Activated T-helper 1 cell treated with anti-CD3 and anti-CD28 coated beads, Interleukin-2, amount 50 U/mL, for 16 hours (primary cell): ENCODE data around the gene RNF144A.

ENCODE experiments used
- DNase-seq, 2 donors: peaks; one replicate each; pipeline ENCODE4 v3.0.0-alpha.2; 2020; ENCODE audit warnings: low read depth in 1 of 2, low spot score in 1 of 2

The RNF144A gene

DNA sequence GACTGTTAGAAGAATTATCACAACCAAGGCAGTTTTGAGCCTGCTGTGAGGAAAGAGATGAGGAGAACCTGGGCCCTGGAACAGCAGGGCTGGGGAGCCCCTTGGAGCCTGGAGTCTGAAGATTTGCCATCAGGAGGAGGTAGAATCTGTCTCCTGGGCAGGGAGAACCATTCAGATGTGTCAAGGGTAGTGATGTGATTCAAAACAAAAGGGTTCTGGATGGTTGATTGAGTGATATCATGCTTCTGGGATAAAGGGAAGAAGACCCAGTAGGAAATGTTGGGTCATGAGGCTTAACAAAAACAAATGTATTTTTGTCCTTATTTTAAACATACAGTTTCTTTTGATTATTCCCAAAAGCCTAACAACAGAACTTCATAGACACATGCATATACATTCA is 28.6 kb downstream of the RNF144A start:
- no peak for DNase-seq

DNA sequence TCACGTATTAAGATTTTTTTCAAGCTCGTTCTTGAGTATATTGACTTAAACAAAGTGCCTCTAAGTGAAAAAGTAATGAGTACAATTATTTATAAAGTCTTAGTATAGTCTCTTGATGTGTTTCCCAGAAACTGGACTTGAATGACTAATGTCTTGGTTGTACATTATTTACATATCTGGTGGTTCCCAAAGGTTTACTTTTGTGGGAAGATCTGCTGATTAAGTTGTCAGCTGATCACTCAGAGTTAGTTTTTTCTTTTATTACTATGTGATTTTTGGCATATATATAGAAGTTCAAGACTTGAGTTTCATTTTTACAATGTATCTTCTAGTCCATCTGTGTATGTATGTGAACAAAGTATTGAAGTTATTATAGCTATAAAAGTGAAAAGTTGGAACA is 29.5 kb downstream of the RNF144A start:
- no peak for DNase-seq

DNA sequence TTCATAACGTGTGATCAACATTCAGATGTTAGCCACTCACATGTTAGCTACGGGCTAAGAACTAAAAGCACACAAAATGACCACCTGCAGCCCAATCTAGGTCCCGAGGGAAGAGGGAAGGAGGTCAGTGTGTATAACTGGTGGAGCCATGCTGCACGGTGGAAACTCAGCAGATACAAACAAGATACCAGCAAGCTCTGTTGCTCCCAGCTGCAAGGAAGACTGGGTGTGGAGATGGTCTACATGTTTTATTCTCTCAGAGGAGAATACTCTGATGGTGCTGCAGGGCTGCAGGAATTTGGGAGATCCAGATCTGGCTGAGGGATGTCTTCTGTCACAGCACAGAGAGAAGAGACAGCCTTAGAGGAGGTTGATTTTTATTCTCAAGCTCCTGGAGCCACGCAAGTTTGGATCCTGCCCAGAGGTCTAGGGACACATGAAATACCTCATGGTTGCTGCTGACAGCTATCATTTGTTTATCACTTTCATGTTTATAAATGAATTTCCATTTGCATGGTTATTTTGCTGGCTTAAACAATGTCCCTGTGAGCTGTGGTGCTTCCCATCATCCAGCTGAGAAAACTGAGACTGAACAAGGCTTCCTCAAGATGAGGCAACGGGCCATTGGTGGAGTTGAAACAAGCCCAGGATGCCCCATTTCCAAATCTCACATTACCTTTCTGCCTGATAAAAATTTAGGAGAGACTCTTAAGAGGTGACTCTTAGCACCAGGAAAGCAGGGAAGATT is 30.9 kb downstream of the RNF144A start:
- DNase-seq, result no peak

GRCh38 chr2:6948677-6949351 is 31.6 kb downstream of the RNF144A start:
- DNase-seq, result no peak

DNA sequence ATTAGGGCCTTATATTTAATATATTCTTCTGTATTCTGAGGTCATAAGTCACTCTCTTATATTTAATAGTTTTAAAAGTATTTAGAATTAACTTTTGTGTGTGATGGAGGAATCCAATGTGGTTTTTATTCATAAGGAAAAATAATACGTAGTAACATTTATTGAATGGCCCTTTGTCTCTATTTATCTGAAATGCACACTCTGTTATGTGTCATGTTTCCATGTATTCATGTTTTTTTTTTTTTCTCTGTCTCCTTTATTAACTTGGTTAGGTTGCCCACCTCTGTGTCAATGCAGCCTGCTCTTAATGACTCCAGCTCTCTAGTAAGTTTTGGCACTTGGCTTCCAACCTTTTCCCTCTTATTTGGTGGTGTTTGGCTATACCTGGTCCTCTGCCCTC is 33.8 kb downstream of the RNF144A start:
- DNase-seq, result no peak

- no peak for DNase-seq
Measured at GRCh38 chr2:6952101-6952500, 34.9 kb downstream of the RNF144A start.

GRCh38 chr2:6954586-6954985 is 37.4 kb downstream of the RNF144A start:
- DNase-seq, result no peak

DNA sequence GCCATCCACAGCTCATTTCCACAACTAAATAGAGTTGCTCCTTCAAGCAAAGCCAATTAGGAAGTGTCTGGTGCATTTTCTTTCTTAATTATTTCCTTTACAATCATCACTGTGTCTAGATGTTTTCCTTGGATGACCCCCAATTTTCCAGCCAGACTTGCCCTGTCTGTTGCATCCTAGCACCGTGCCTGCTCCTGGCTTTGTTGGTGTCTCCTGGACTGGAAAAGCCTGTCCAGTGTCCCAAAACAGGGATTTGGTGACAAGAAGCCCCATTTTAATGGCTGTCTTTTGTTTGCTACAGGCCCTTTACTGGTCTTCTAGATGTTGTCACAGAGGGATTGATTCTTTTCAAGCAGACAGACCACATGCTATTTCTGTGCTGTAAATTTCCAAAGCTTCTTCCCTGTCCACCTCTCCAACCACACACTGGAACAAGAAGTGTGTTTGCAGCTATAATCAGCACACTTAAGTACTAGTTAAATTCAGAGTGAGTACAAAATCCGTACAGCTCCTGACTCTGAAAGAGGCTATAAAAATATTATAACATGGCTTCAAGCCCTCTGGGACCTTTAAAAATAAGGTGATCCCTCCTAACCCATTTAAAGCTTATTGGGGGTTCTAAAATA is 38.4 kb downstream of the RNF144A start:
- no peak for DNase-seq

GRCh38 chr2:6956566-6956965 is 39.4 kb downstream of the RNF144A start:
- DNase-seq, result no peak

DNA sequence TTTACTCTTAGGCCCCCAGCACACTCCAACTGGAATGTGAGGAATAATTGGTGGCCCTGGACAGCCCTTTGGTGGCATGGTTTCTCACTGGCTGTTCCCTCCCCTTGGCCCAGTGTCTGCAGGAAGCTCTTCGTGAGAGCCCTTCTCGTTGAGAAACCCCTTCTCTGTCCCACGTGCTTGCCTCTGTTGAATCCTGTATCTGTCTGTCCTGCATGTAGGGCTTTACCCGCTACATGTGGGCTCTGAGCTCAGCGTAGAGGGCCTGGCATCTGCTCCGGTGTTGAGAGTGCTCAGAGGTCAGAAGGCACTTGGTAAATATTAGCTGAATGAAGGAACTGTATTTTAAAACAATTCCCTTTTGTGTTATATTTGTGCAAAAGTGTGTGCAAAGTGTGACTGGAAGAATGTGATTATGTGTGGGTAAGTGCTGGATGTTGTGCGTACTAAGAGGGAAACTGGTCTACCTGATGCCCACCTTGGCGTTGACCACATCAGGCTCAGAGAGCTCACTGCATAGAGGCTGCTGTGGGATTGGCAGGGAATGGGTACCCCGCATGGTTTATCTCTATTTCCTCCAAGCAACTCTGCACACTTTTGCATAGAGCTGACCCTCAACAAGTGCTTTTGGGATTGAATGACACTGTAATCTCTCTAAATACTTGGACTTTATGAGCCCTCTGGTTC is 40.0 kb downstream of the RNF144A start:
- DNase-seq, result no peak

DNA sequence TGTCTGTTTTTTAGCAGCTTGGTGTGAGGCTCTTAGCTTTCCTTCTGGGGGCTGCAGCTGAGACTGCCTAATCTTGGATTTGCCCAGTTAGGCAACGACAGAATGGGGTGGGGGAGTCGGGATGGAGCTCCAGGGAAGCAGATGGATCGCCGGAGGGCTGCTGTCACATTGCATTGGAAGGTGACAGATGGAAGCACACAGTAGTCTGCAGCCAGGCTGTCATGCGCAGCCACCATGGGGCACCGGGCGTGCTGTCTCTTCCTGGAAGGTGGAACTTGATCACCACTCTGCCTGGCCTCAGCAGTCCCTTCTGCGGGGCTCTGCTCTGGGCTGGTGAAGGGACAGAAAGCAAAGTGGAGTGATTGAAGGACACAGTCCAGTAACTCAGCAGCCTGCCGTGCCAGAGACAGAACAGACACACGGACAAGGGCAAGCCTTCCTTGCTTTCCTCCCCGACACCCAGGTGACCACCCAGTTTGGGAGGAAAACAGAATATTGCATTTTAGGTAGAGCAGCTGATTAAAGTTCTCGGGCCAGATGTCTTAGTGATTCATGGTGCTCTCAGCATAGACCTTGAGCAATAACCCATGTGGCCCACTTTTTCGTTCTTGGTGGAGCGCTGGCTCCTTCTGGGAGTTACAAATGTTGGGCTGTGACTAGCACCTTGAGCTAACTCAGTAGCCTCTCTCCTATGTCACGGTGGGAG is 40.9 kb downstream of the RNF144A start:
- no peak for DNase-seq

DNA sequence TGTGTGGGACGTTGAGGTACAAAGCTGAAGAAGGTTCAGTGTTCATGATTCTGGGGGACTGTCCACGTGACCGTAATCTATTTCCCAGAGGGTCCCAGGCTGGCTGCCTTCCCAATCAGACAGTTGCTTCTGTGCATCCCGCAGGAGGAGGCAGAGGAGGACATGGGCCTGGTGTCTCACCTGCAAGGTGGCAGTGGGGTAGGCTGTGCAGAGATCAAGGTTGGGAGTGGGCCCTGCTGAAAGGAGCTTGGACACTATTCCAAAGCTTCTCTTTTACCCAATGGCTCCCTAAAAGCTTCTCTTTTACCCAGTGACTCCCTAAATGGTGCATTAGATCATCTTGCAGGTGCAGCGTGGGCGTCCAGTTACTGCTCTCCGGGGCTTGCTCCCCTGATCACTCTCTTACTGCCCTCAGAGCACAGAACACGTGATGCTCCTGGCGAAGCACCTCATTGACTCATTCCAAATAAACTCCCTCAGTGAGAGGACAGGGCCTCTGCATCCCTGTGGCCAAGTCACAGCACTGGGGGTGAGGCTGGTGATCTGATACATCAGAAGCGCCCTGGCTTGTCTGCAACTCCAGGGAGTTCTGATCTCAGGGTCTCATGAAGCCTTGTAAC is 41.5 kb downstream of the RNF144A start:
- no peak for DNase-seq

- DNase-seq, result no peak
Measured at GRCh38 chr2:6959751-6960150, 42.5 kb downstream of the RNF144A start.

DNA sequence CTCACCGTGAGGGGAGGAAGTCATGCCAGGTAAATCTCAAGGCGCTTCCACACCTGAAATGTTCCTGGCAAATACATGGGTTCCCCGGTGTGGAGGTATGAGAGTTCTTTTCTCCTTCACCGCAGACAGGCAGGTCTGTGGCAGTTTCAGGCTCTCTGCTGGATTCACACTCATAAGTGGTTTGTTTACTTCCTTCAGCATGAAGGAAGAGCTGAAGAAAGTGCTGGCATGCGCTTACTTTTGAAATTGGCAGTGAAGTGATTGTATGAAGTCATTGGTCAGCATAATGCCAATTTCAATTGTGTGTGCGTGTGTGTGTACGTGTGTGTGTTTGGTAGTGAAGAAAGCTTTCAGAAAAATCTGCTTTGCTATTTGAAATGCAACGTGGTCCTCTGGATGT is 43.4 kb downstream of the RNF144A start:
- no peak for DNase-seq

DNA sequence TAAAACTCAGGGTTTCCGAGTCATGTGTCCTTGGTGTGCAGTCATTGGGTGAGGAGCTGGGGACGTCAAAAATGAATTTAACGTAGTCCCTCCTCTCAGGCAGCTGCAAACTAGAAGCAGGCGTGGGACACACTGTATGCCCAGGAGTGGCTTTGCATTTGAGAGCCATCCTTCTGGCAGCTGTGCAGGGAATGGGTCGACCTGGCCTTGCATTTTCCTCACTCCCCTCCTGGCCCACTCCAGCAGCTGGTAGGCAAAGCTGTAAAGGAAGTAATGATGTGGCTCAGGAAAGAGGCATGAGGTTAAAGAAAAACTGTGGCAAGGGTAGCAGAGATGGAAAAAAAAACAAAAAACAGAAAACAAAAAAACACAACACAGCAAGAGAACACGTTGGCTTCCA is 46.5 kb downstream of the RNF144A start:
- DNase-seq, result no peak

- DNase-seq, result no peak
Measured at GRCh38 chr2:6965071-6965795, 48.0 kb downstream of the RNF144A start.

GRCh38 chr2:6966446-6966940 is 49.3 kb downstream of the RNF144A start:
- no peak for DNase-seq

- no peak for DNase-seq
Measured at GRCh38 chr2:6967301-6967700, 50.1 kb downstream of the RNF144A start.

DNA sequence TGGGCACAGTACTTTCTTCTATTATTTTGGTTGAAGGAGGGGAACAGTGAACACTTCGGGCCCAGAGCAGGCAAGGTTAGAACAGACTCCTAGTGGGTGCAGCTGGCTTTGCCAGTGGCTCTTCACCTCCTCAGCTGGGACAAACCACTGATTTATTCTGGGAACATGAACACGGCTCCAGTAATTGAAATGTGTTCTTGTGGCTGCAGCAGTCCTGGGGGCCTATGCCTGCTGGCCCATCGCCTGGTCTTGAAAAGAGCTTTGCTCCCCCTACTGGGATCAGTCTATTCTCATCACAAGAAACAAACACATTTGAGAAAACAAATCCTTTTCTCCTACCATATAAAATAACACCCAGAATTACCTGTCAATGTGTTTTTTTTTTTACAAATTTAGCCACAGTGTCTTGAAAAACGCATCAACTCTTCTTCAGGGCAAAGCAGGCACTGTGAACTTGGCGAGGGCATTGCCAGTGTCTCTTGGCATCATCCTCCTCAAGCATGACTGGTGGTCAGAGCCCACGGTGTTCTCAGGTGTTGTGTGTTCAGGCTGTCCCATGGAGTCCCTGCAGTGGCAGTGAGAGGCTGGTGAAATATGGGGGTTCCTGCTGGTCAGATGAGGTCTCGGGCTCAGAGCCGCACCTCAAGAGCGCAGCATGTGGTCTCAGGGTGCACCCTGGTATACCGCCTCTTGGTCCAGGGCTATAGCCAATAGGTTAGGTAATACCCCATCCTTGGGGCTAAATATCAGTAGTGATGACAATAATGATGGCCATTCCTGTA is 51.3 kb downstream of the RNF144A start:
- DNase-seq, result no peak
